Lower lobe of right lung (tissue), 2 donors: ENCODE measurements around the gene DNAJC27. TPM values are rescaled to one million over a fixed set of nuclear protein-coding genes. Genes with fewer than 3 reads are reported as not detected.

ENCODE experiments used
- ATAC-seq, 2 donors: fragments of 200-7000 bp; cut with Tn5 transposase; one replicate each; pipeline ENCODE4 v1.9.1; 2020 to 2022; ENCODE audit warnings: mild to moderate bottlenecking in 2 of 2, moderate library complexity in 2 of 2
- DNase-seq: peaks from one replicate; pipeline ENCODE4 v3.0.0-alpha.2; 2020
- H3K27ac ChIP-seq: fragments of 200-600 bp; one replicate; pipeline ENCODE4 v1.8.0; 2022
- H3K27me3 ChIP-seq: fragments of 200-600 bp; one replicate; pipeline ENCODE4 v1.8.0; 2022; ENCODE audit warnings: low read depth
- H3K36me3 ChIP-seq: fragments of 200-600 bp; one replicate; pipeline ENCODE4 v1.8.0; 2022; ENCODE audit warnings: mild to moderate bottlenecking
- H3K4me1 ChIP-seq: fragments of 200-600 bp; one replicate; pipeline ENCODE4 v1.8.0; 2022
- H3K4me3 ChIP-seq: fragments of 200-600 bp; one replicate; pipeline ENCODE4 v1.8.0; 2022; ENCODE audit warnings: mild to moderate bottlenecking
- H3K9me3 ChIP-seq: fragments of 200-600 bp; one replicate; pipeline ENCODE4 v1.8.0; 2022
- CTCF ChIP-seq: fragments of 200-600 bp; IDR thresholded peaks from one replicate; pipeline ENCODE4 v1.8.0; 2022; ENCODE audit warnings: antibody characterized with exemption, mild to moderate bottlenecking
- intact Hi-C: fragments of 100-400 bp; cut with DNase I; formaldehyde crosslinking; loops from one replicate; pipeline ENCODE4 v1.11.0; 2022
- total RNA-seq: library from RNA; stranded (reverse); fragmentation: NEBNext Ultra II Directional; extraction: Animal tissue kit (Norgen Biotek cat#: 25700); gene quantifications from one replicate; pipeline ENCODE4 v1.2.1, GENCODE V29; 2021
- donor health status: DM: no; HTN: yes; CAD: no; lungs with severe emphysema.

Gene DNAJC27
- total RNA-seq, 1 donor from 2014 or later: 5.0 TPM

GRCh38 chr2:24945907-24946306 lies 25.8 kb downstream of the DNAJC27 start:
- DNase-seq: no peak
- peaks cover 51% of the 10 kb centered on the region for H3K36me3 ChIP-seq
- intact Hi-C loops: no loop called here
- H3K4me1 ChIP-seq: no peaks in the 10 kb centered on the region
- H3K27me3 ChIP-seq: no peaks in the 10 kb centered on the region
- no peak overlapping the region for H3K27ac ChIP-seq
- no peak overlapping the region for H3K4me3 ChIP-seq
- no peak for TF ChIP-seq CTCF
- no peak for ATAC-seq
- no peaks in the 10 kb centered on the region for H3K9me3 ChIP-seq

- intact Hi-C loops: no loop called here
- no peak for ATAC-seq
- Histone ChIP-seq H3K27ac (no peak overlapping the region), H3K4me3 (no peak overlapping the region), H3K36me3 (peaks cover 31% of the 10 kb centered on the region), H3K9me3 (no peaks in the 10 kb centered on the region), H3K27me3 (no peaks in the 10 kb centered on the region), H3K4me1 (no peaks in the 10 kb centered on the region)
- DNase-seq: no peak
- no peak for TF ChIP-seq CTCF
These were observed 28.2 kb downstream of the DNAJC27 start for GRCh38 chr2:24943427-24944053.

- no peak for ATAC-seq
- intact Hi-C loops: no loop called here
- DNase-seq: no peak
- H3K4me3 ChIP-seq: no peak overlapping the region
- no peaks in the 10 kb centered on the region for H3K27me3 ChIP-seq
- TF ChIP-seq CTCF: no peak
- H3K4me1 ChIP-seq: no peaks in the 10 kb centered on the region
- H3K9me3 ChIP-seq: no peaks in the 10 kb centered on the region
- H3K36me3 ChIP-seq: no peaks in the 10 kb centered on the region
- no peak overlapping the region for H3K27ac ChIP-seq
These were observed 32.4 kb downstream of the DNAJC27 start for GRCh38 chr2:24939353-24939752.

- intact Hi-C loops: no loop called here
These were observed 34.5 kb downstream of the DNAJC27 start for GRCh38 chr2:24937236-24937635.

GRCh38 chr2:24935145-24935544 lies 36.6 kb downstream of the DNAJC27 start:
- Histone ChIP-seq H3K4me3 (no peak overlapping the region), H3K27ac (no peak overlapping the region), H3K4me1 (no peaks in the 10 kb centered on the region), H3K36me3 (no peaks in the 10 kb centered on the region), H3K27me3 (no peaks in the 10 kb centered on the region), H3K9me3 (no peaks in the 10 kb centered on the region)
- no peak for DNase-seq
- no peak for TF ChIP-seq CTCF
- ATAC-seq: no peak
- intact Hi-C loops: no loop called here

More at GRCh38 chr2:24937236-24937635, 34.5 kb downstream of the DNAJC27 start:
- H3K4me3 ChIP-seq: no peak overlapping the region
- no peaks in the 10 kb centered on the region for H3K4me1 ChIP-seq
- H3K27ac ChIP-seq: no peak overlapping the region
- H3K36me3 ChIP-seq: no peaks in the 10 kb centered on the region
- TF ChIP-seq CTCF: no peak
- ATAC-seq: no peak
- H3K9me3 ChIP-seq: no peaks in the 10 kb centered on the region
- no peak for DNase-seq
- no peaks in the 10 kb centered on the region for H3K27me3 ChIP-seq
